GM18861 (cell line): ENCODE data around the gene CNOT6.

Experiments
- ATAC-seq: cut with Tn5 transposase; IDR thresholded peaks from one replicate; pipeline ENCODE4 v1.9.1; 2021; ENCODE audit not compliant: unreplicated experiment

CNOT6 gene

GRCh38 chr5:180598797-180599589 lies 104.8 kb downstream of the CNOT6 start:
- ATAC-seq: no peak

- ATAC-seq: no peak
These were observed 105.4 kb downstream of the CNOT6 start for GRCh38 chr5:180599590-180599914.

- ATAC-seq: no peak
These were observed 105.9 kb downstream of the CNOT6 start for GRCh38 chr5:180599981-180600553.

- ATAC-seq: no peak
These were observed 106.4 kb downstream of the CNOT6 start for GRCh38 chr5:180600554-180601041.

- no peak for ATAC-seq
These were observed 107.7 kb downstream of the CNOT6 start for GRCh38 chr5:180601591-180602480.

- ATAC-seq: no peak
These were observed 108.4 kb downstream of the CNOT6 start for GRCh38 chr5:180602481-180603075.

GRCh38 chr5:180603076-180603594 lies 109.0 kb downstream of the CNOT6 start:
- ATAC-seq: no peak

GRCh38 chr5:180604271-180604670 lies 110.1 kb downstream of the CNOT6 start:
- ATAC-seq: no peak

GRCh38 chr5:180605554-180606214 lies 111.5 kb downstream of the CNOT6 start:
- no peak for ATAC-seq

- ATAC-seq: no peak
These were observed 112.1 kb downstream of the CNOT6 start for GRCh38 chr5:180606215-180606785.

GRCh38 chr5:180607861-180608571 lies 113.8 kb downstream of the CNOT6 start:
- ATAC-seq: no peak

- no peak for ATAC-seq
These were observed 114.6 kb downstream of the CNOT6 start for GRCh38 chr5:180608572-180609310.

- ATAC-seq: no peak
These were observed 115.2 kb downstream of the CNOT6 start for GRCh38 chr5:180609386-180609785.

GRCh38 chr5:180609817-180610550 lies 115.8 kb downstream of the CNOT6 start:
- ATAC-seq: no peak

GRCh38 chr5:180611140-180611850 lies 117.1 kb downstream of the CNOT6 start:
- ATAC-seq: no peak

- no peak for ATAC-seq
These were observed 118.5 kb downstream of the CNOT6 start for GRCh38 chr5:180612683-180613082.

- ATAC-seq: no peak
These were observed 119.1 kb downstream of the CNOT6 start for GRCh38 chr5:180613188-180613813.
